ENCODE data around the gene PTBP1.

PTBP1 gene

GRCh38 chr19:769616-770015 lies 27.6 kb upstream of the PTBP1 start:
- Histone ChIP-seq H3K9me2 (replicated peaks; ENCODE audit: insufficient read depth, low read length) (no peaks in the 10 kb centered on the region), H3K4me3 (ENCODE audit: low read length) (no peak overlapping the region), H3K9me3 (replicated peaks; ENCODE audit: insufficient read depth, low read length) (no peaks in the 10 kb centered on the region), H3K36me3 (replicated peaks; ENCODE audit: insufficient read depth, low read length) (no peaks in the 10 kb centered on the region), H3K4me1 (ENCODE audit: low read length) (no peaks in the 10 kb centered on the region), H2AFZ (ENCODE audit: low read length) (no peak overlapping the region), H3K27me3 (replicated peaks; ENCODE audit: insufficient read depth, low read length) (peaks cover 70% of the 10 kb centered on the region), H3K9ac (ENCODE audit: low read length) (no peak overlapping the region), H3K27ac (ENCODE audit: low read length) (no peak overlapping the region), H3K4me2 (ENCODE audit: low read depth, low read length) (no peak overlapping the region), H4K20me1 (ENCODE audit: insufficient read depth, low read length) (no peaks in the 10 kb centered on the region), H3F3A (ENCODE audit: insufficient read depth, low read length) (no peaks in the 10 kb centered on the region), H3K79me2 (ENCODE audit: low read length) (no peaks in the 10 kb centered on the region)
- TF ChIP-seq EZH2 (optimal IDR thresholded peaks at IDR 0.05; ENCODE audit: low read depth, low read length) (no peak), EZH2phosphoT487 (IDR thresholded peaks at IDR 0.05; ENCODE audit: low read length) (no peak), CTCF (IDR thresholded peaks at IDR 0.05; ENCODE audit: low read length) (no peak)
- DNase-seq, result no peak

GRCh38 chr19:771332-771785 lies 25.9 kb upstream of the PTBP1 start:
- DNase-seq, result peak; percentile 22
- Histone ChIP-seq H3K79me2 (ENCODE audit: low read length) (no peaks in the 10 kb centered on the region), H3K9me2 (replicated peaks; ENCODE audit: insufficient read depth, low read length) (no peaks in the 10 kb centered on the region), H3K9ac (ENCODE audit: low read length) (no peak overlapping the region), H3K4me1 (ENCODE audit: low read length) (no peaks in the 10 kb centered on the region), H3K36me3 (replicated peaks; ENCODE audit: insufficient read depth, low read length) (no peaks in the 10 kb centered on the region), H3K4me2 (ENCODE audit: low read depth, low read length) (no peak overlapping the region), H3F3A (ENCODE audit: insufficient read depth, low read length) (no peaks in the 10 kb centered on the region), H3K27ac (ENCODE audit: low read length) (no peak overlapping the region), H3K27me3 (replicated peaks; ENCODE audit: insufficient read depth, low read length) (peaks cover 62% of the 10 kb centered on the region), H2AFZ (ENCODE audit: low read length) (no peak overlapping the region), H3K4me3 (ENCODE audit: low read length) (no peak overlapping the region), H3K9me3 (replicated peaks; ENCODE audit: insufficient read depth, low read length) (no peaks in the 10 kb centered on the region), H4K20me1 (ENCODE audit: insufficient read depth, low read length) (no peaks in the 10 kb centered on the region)
- peak; percentile 31 for TF ChIP-seq CTCF (IDR thresholded peaks at IDR 0.05; ENCODE audit: low read length)
- TF ChIP-seq EZH2phosphoT487 (IDR thresholded peaks at IDR 0.05; ENCODE audit: low read length), result no peak

- no peak overlapping the region for H3K9ac ChIP-seq (ENCODE audit: low read length)
Observed at GRCh38 chr19:772063-772462, 25.2 kb upstream of the PTBP1 start.

More at GRCh38 chr19:772063-772462, 25.2 kb upstream of the PTBP1 start:
- Histone ChIP-seq H3K9me3 (replicated peaks; ENCODE audit: insufficient read depth, low read length) (no peaks in the 10 kb centered on the region), H3K4me1 (ENCODE audit: low read length) (no peaks in the 10 kb centered on the region), H3K36me3 (replicated peaks; ENCODE audit: insufficient read depth, low read length) (no peaks in the 10 kb centered on the region), H2AFZ (ENCODE audit: low read length) (no peak overlapping the region), H4K20me1 (ENCODE audit: insufficient read depth, low read length) (no peaks in the 10 kb centered on the region), H3K9me2 (replicated peaks; ENCODE audit: insufficient read depth, low read length) (no peaks in the 10 kb centered on the region), H3K27ac (ENCODE audit: low read length) (no peak overlapping the region), H3K4me3 (ENCODE audit: low read length) (no peak overlapping the region), H3K4me2 (ENCODE audit: low read depth, low read length) (no peak overlapping the region), H3K27me3 (replicated peaks; ENCODE audit: insufficient read depth, low read length) (peaks cover 62% of the 10 kb centered on the region), H3F3A (ENCODE audit: insufficient read depth, low read length) (no peaks in the 10 kb centered on the region), H3K79me2 (ENCODE audit: low read length) (no peaks in the 10 kb centered on the region)
- no peak for DNase-seq
- no peak for TF ChIP-seq EZH2 (optimal IDR thresholded peaks at IDR 0.05; ENCODE audit: low read depth, low read length)
- no peak for TF ChIP-seq CTCF (IDR thresholded peaks at IDR 0.05; ENCODE audit: low read length)
- no peak for TF ChIP-seq EZH2phosphoT487 (IDR thresholded peaks at IDR 0.05; ENCODE audit: low read length)

All from MM.1S (cell line).